HepG2 (cell line): ENCODE results near the gene SLC29A1. TPM values are rescaled to one million over a fixed set of nuclear protein-coding genes. Genes with fewer than 3 reads are reported as not detected.

Experiments used
- ATAC-seq: fragments of 200-7000 bp; cut with Tn5 transposase; 3 replicates; pipeline ENCODE4 v1.9.1; 2020; ENCODE audit warnings: mild to moderate bottlenecking, moderate library complexity
- BruUV-seq: library from RNA; stranded (reverse); fragments of 400-500 nt; replicated peaks from 2 replicates; lab custom pipeline; 2021; lab: Mats Ljungman, UMichigan
- CTCF ChIA-PET: fragments of 300-600 bp; formaldehyde crosslinking; extraction: SDS; loops from one replicate; lab custom pipeline; 2021; ENCODE audit warnings: low total read pairs, inconsistent platforms, low intra/inter-chr PET ratio; lab: Yijun Ruan, JAX
- POLR2A ChIA-PET: fragments of 350-600 bp; sonication (Branson Sonifier 250); formaldehyde crosslinking; loops from one replicate; lab custom pipeline; 2020; ENCODE audit warnings: antibody characterized with exemption, inconsistent platforms; lab: Yijun Ruan, JAX
- DNase-seq: peaks from one replicate; pipeline ENCODE4 v3.0.0-alpha.2; 2015; ENCODE audit warnings: low spot score
- FAIRE-seq: peaks from 3 replicates; lab custom pipeline; 2011; peaks lifted over from hg19 to GRCh38; lab: Jason Lieb, UNC
- H2AFZ ChIP-seq: one replicate; pipeline ENCODE4 v1.6.1; 2011; ENCODE audit warnings: low read length, inconsistent platforms
- H3K27ac ChIP-seq: fragments of 300-600 bp; 3 replicates; pipeline ENCODE4 v1.8.0; 2011; ENCODE audit warnings: mixed run types, mild to moderate bottlenecking, mixed read lengths, low read length, inconsistent platforms; ENCODE audit not compliant: insufficient read depth; ENCODE audit errors: extremely low read length
- H3K27me3 ChIP-seq, 2 experiments: fragments of 200-600 bp in 1 of 2; 2 replicates in 1 of 2; 3 replicates in 1 of 2; pipeline versions ENCODE4 v1.6.0 to v1.8.0; 2011; ENCODE audit warnings: low read length in 2 of 2, mild to moderate bottlenecking in 2 of 2, moderate library complexity in 2 of 2, inconsistent platforms in 1 of 2; ENCODE audit not compliant: insufficient read depth in 2 of 2, control insufficient read depth in 1 of 2
- H3K36me3 ChIP-seq, 2 experiments: fragments of 200-600 bp in 1 of 2; replicated peaks in 1 of 2; 2 replicates in 1 of 2; 3 replicates in 1 of 2; pipeline versions ENCODE4 v1.5.1 to v1.8.0; 2011; ENCODE audit warnings: low read length in 2 of 2, inconsistent platforms in 1 of 2; ENCODE audit not compliant: insufficient read depth in 2 of 2, control insufficient read depth in 1 of 2
- H3K4me1 ChIP-seq: 2 replicates; pipeline ENCODE4 v1.5.1; 2012; ENCODE audit warnings: low read length, inconsistent platforms; ENCODE audit not compliant: insufficient read depth
- H3K4me2 ChIP-seq: 2 replicates; pipeline ENCODE4 v1.6.0; 2011; ENCODE audit warnings: low read depth, low read length, inconsistent platforms
- H3K4me3 ChIP-seq, 3 experiments: fragments of 200-600 bp in 1 of 3; sonication (generic), shearing (Covaris generic) in 1 of 3; replicated peaks in 1 of 3; 2 replicates each; pipeline ENCODE4 v1.5.1; 2011 to 2016; ENCODE audit warnings: low read length in 3 of 3, inconsistent platforms in 2 of 3, low read depth in 2 of 3, mild to moderate bottlenecking in 2 of 3, control low read depth in 1 of 3, mixed read lengths in 1 of 3; ENCODE audit not compliant: insufficient read depth in 1 of 3
- H3K79me2 ChIP-seq: one replicate; pipeline ENCODE4 v1.6.1; 2011; ENCODE audit warnings: low read length, inconsistent platforms; ENCODE audit not compliant: insufficient read depth
- H3K9ac ChIP-seq: 2 replicates; pipeline ENCODE4 v1.6.0; 2011; ENCODE audit warnings: mild to moderate bottlenecking, low read depth, low read length, inconsistent platforms; ENCODE audit not compliant: insufficient read depth
- H3K9me3 ChIP-seq: 2 replicates; pipeline ENCODE4 v1.5.1; 2012; ENCODE audit warnings: mild to moderate bottlenecking, low read length
- H4K20me1 ChIP-seq: 2 replicates; pipeline ENCODE4 v1.6.0; 2011; ENCODE audit warnings: inconsistent platforms, mild to moderate bottlenecking, low read length, moderate library complexity; ENCODE audit not compliant: insufficient read depth
- CEBPB ChIP-seq: IDR thresholded peaks from 2 replicates; pipeline ENCODE4 v1.6.1; 2011; ENCODE audit warnings: low read depth, low read length, improper control_type of control experiment, borderline replicate concordance
- MED8 ChIP-seq: sonication (generic); formaldehyde crosslinking; IDR thresholded peaks from 2 replicates; pipeline ENCODE4 v1.8.1; 2023; ENCODE audit warnings: mild to moderate bottlenecking, missing genetic modification reagents; ENCODE audit not compliant: insufficient replicate concordance
- RFX1 ChIP-seq: fragments of 450-650 bp; IDR thresholded peaks from 2 replicates; pipeline ENCODE4 v1.6.1; 2017
- ZBTB33 ChIP-seq: sonication (generic); formaldehyde crosslinking; IDR thresholded peaks from 2 replicates; pipeline ENCODE4 v1.4.0; 2020; ENCODE audit warnings: missing genetic modification reagents
- WGBS: methylation state at CpG from one replicate; pipeline ENCODE4 v1.1.6; 2017; ENCODE audit warnings: low lambda C conversion rate; 5-methylcytosine and 5-hydroxymethylcytosine counted together
- in situ Hi-C: cut with HindIII; loops from 2 replicates; pipeline ENCODE4 v1.10.0; 2017; ENCODE audit warnings: low pct_unique_long_range_greater_than_20kb; ENCODE audit not compliant: extremely low pct_ligation_motif_present
- intact Hi-C: fragments of 100-400 bp; cut with micrococcal nuclease; formaldehyde crosslinking; loops from one replicate; pipeline ENCODE4 v1.10.0; 2022; ENCODE audit not compliant: unreplicated experiment
- polyA plus RNA-seq, 8 experiments: library from polyadenylated mRNA; depleted of rRNA in 3 of 8; stranded (reverse) in 7 of 8; unstranded in 1 of 8; fragments of >200 nt; fragmentation: Illumina TruSeq in 4 of 8; extraction: Trizol in 4 of 8; gene quantifications; 2 replicates each; pipeline versions ENCODE4 v1.2.1 to v1.2.3, GENCODE V29; 2011 to 2016; ENCODE audit warnings: low read depth in 4 of 8, missing spikeins in 1 of 8, mixed read lengths in 1 of 8; ENCODE audit not compliant: insufficient read depth in 1 of 8
- total RNA-seq, 5 experiments: library from RNA; depleted of rRNA; stranded (reverse); fragments of >200 nt; fragmentation: Illumina TruSeq; extraction: Trizol; gene quantifications; 2 replicates each; pipeline ENCODE4 v1.2.3, GENCODE V29; 2016; ENCODE audit warnings: low read depth in 1 of 5
- TF ChIP-seq, protein P1 (sequence below): sonication (generic); formaldehyde crosslinking; IDR thresholded peaks from 2 replicates; pipeline ENCODE4 v1.9.0; 2022; ENCODE audit warnings: low read depth, missing genetic modification reagents
- TF ChIP-seq, protein P2 (sequence below): sonication (generic); formaldehyde crosslinking; IDR thresholded peaks from 2 replicates; pipeline ENCODE4 v1.8.0; 2022; ENCODE audit warnings: missing genetic modification reagents, mild to moderate bottlenecking, moderate library complexity, borderline replicate concordance

The SLC29A1 gene
- total and polyA plus RNA-seq, 2 of the 13 experiments (the other 11 are each of a cell fraction or from before 2014, with no cell fraction given), result 43.2 to 106 TPM

DNA sequence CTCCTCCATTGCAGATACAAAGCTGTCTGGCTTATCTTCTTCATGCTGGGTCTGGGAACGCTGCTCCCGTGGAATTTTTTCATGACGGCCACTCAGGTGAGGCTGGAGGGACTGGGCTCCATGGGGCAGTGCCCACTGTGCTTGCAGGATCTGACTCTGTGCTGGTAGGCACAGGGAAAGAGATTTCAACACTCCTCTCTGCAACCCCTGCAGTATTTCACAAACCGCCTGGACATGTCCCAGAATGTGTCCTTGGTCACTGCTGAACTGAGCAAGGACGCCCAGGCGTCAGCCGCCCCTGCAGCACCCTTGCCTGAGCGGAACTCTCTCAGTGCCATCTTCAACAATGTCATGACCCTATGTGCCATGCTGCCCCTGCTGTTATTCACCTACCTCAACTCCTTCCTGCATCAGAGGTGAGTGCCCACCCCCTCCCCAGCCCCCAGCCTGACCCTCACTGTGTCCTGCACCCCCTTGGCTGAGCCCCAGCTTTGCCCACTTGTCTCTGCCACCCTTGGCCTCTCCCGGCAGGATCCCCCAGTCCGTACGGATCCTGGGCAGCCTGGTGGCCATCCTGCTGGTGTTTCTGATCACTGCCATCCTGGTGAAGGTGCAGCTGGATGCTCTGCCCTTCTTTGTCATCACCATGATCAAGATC, 6.1 kb downstream of the SLC29A1 start:
- FAIRE-seq (no peak), DNase-seq (no peak), ATAC-seq (no peak)
- Histone ChIP-seq H3K4me1 (peaks cover 53% of the 10 kb centered on the region), H3K36me3 (peaks cover 11 to 24% of the 10 kb centered on the region in 2 experiments), H3K9me3 (no peaks in the 10 kb centered on the region), H3K27me3 (no peaks in the 10 kb centered on the region), H3K79me2 (peaks cover 13% of the 10 kb centered on the region), H3K9ac (no peak overlapping the region), H3K4me3 (no peak overlapping the region), H4K20me1 (no peaks in the 10 kb centered on the region), H2AFZ (no peak overlapping the region), H3K4me2 (no peak overlapping the region), H3K27ac (no peak overlapping the region)
- ChIA-PET POLR2A (interaction anchor here (1.2 kb wide), 1 partner anchor 10 kb away, joined by 4 read pairs; no protein-coding TSS in a partner anchor), CTCF (no interaction called here)
- 94% methylated on average over 11 of the region's 11 CpGs for WGBS
- in situ Hi-C loops (no loop called here), intact Hi-C loops (no loop called here)
- no TSS peak for BruUV-seq
- TF ChIP-seq, protein P1, sequence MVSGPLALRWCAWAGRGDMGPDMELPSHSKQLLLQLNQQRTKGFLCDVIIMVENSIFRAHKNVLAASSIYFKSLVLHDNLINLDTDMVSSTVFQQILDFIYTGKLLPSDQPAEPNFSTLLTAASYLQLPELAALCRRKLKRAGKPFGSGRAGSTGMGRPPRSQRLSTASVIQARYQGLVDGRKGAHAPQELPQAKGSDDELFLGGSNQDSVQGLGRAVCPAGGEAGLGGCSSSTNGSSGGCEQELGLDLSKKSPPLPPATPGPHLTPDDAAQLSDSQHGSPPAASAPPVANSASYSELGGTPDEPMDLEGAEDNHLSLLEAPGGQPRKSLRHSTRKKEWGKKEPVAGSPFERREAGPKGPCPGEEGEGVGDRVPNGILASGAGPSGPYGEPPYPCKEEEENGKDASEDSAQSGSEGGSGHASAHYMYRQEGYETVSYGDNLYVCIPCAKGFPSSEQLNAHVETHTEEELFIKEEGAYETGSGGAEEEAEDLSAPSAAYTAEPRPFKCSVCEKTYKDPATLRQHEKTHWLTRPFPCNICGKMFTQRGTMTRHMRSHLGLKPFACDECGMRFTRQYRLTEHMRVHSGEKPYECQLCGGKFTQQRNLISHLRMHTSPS (CRISPR knock-in tag), result peak; percentile 50; the same call in 1 of the 2 replicates
- TF ChIP-seq MED8 (CRISPR knock-in tag), result peak; percentile 30
- no peak for TF ChIP-seq RFX1
- TF ChIP-seq ZBTB33, result peak; percentile 74; the same call in 1 of the 2 replicates
- TF ChIP-seq, protein P2, sequence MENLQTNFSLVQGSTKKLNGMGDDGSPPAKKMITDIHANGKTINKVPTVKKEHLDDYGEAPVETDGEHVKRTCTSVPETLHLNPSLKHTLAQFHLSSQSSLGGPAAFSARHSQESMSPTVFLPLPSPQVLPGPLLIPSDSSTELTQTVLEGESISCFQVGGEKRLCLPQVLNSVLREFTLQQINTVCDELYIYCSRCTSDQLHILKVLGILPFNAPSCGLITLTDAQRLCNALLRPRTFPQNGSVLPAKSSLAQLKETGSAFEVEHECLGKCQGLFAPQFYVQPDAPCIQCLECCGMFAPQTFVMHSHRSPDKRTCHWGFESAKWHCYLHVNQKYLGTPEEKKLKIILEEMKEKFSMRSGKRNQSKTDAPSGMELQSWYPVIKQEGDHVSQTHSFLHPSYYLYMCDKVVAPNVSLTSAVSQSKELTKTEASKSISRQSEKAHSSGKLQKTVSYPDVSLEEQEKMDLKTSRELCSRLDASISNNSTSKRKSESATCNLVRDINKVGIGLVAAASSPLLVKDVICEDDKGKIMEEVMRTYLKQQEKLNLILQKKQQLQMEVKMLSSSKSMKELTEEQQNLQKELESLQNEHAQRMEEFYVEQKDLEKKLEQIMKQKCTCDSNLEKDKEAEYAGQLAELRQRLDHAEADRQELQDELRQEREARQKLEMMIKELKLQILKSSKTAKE, result no peak
- peak; percentile 74 for TF ChIP-seq CEBPB
